ENCODE results near the gene CFDP1.

- TF ChIP-seq POLR2A (IDR thresholded peaks at IDR 0.05) (no peak), CTCF (IDR thresholded peaks at IDR 0.05) (no peak), POLR2AphosphoS5 (IDR thresholded peaks at IDR 0.05) (no peak)
Observed at GRCh38 chr16:75462806-75463205, 29.5 kb upstream of the CFDP1 start.
